ENCODE measurements around the gene ELMOD1. TPM values are rescaled to one million over a fixed set of nuclear protein-coding genes. Genes with fewer than 3 reads are reported as not detected.

ELMOD1 gene
- total and polyA plus RNA-seq, 2 donors (not counting 3 experiments of a cell fraction or from before 2014, with no cell fraction given): 1.6 to 2.4 TPM

DNA sequence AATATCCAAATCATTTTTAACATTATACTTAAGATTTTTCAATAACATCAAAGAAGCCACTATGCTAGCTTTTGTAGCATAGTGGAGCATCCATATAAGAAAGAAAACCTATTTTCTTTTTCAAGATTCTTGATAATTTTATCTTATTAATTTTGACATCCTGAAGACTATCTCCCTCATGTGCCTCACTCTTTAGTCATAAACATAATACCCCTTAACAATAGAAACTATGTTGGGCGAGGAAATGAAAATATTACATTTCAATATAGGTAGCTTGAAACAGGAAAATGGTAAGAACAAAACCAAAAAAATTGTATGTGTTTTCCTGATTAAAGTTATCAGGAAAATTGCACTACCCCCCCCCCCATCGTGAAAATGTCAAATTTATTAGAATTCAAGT lies 40.1 kb downstream of the ELMOD1 start:
- CTCF ChIA-PET: interaction anchor here (0.8 to 3.0 kb wide), 7 partner anchors 8 to 140 kb away, joined by 4 to 17 read pairs (median 8); no protein-coding TSS in a partner anchor
- intact Hi-C loops (cut with micrococcal nuclease): no loop called here

DNA sequence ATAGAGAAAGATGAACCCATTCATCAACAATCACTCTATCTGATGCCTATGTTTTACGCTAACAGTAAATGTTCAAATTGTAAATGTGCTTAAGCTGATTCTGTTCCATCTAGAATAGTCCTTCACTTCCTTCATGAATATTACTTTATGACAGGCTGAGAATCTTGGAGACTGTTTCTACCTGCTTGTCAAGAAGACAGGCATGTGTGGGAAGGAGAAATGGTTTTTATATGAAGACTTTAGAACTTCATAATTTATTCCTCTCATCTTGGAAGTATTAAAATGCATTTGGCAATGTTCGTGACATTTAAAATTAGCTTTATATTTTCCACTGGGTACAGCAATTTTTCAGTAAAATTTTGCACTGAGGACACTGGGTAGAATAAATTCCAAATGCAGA lies 41.0 kb downstream of the ELMOD1 start:
- Histone ChIP-seq H3K9me1 (replicated peaks; ENCODE audit: control insufficient read depth, extremely low read depth, insufficient read depth, low read length) (no peaks in the 10 kb centered on the region), H2AFZ (ENCODE audit: low read depth, low read length) (peak overlapping the region; percentile 65), H3K9me3 (replicated peaks; ENCODE audit: control insufficient read depth, insufficient read depth, low read length) (no peaks in the 10 kb centered on the region), H3K36me3 (ENCODE audit: control insufficient read depth in 2 of 2, extremely low read depth in 1 of 2, insufficient read depth in 2 of 2, low read length in 2 of 2) (no peaks in the 10 kb centered on the region), H3K9ac (replicated peaks; ENCODE audit: extremely low read depth, insufficient read depth, low read length) (no peak overlapping the region), H4K20me1 (replicated peaks; ENCODE audit: control insufficient read depth, extremely low read depth, insufficient read depth, low read length) (no peaks in the 10 kb centered on the region), H3K4me1 (ENCODE audit: control insufficient read depth, extremely low read depth, insufficient read depth, low read length) (peaks cover 14% of the 10 kb centered on the region), H3K27me3 (ENCODE audit: control insufficient read depth in 2 of 2, insufficient read depth in 2 of 2, low read length in 2 of 2) (no peaks in the 10 kb centered on the region), H3K4me3 (replicated peaks in 1 of 3; ENCODE audit: insufficient read depth in 1 of 3, low read depth in 1 of 3, low read length in 3 of 3) (no peak overlapping the region), H3K79me2 (ENCODE audit: control insufficient read depth, insufficient read depth, low read length) (no peaks in the 10 kb centered on the region), H3K27ac (ENCODE audit: insufficient read depth, low read depth, low read length) (peak overlapping the region; percentile 50), H3K4me2 (ENCODE audit: insufficient read depth, low read length) (peak overlapping the region; percentile 74)
- CTCF ChIA-PET: interaction anchor here (0.9 to 3.0 kb wide), 8 partner anchors 12 to 139 kb away, joined by 3 to 17 read pairs (median 4); no protein-coding TSS in a partner anchor
- POLR2A ChIA-PET: no interaction called here
- TF ChIP-seq EZH2 (IDR thresholded peaks at IDR 0.05; ENCODE audit: borderline replicate concordance, low read depth, low read length, severe bottlenecking) (no peak), MYC (IDR thresholded peaks at IDR 0.05; ENCODE audit: low read depth, low read length) (no peak), POLR2AphosphoS5 (IDR thresholded peaks at IDR 0.05; ENCODE audit: insufficient read depth, low read depth, low read length) (no peak)
- intact Hi-C loops (cut with micrococcal nuclease): no loop called here
- dilution Hi-C loops (cut with MboI; ENCODE audit: extremely low pct_ligation_motif_present, low sequenced_read_pairs): no loop called here
- BruUV-seq (replicated peaks): no TSS peak
- FAIRE-seq: no peak
- DNase-seq (ENCODE audit: low read depth, low spot score): no peak

More for the DNA sequence above, 40.1 kb downstream of the ELMOD1 start:
- Histone ChIP-seq H3K27me3 (ENCODE audit: control insufficient read depth in 2 of 2, insufficient read depth in 2 of 2, low read length in 2 of 2) (no peaks in the 10 kb centered on the region), H3K4me3 (replicated peaks in 1 of 3; ENCODE audit: insufficient read depth in 1 of 3, low read depth in 1 of 3, low read length in 3 of 3) (peak overlapping the region in 1 of 3 experiments; percentile 5), H2AFZ (ENCODE audit: low read depth, low read length) (peak overlapping the region; percentile 65), H3K27ac (ENCODE audit: insufficient read depth, low read depth, low read length) (peak overlapping the region; percentile 50), H3K36me3 (ENCODE audit: control insufficient read depth in 2 of 2, extremely low read depth in 1 of 2, insufficient read depth in 2 of 2, low read length in 2 of 2) (no peaks in the 10 kb centered on the region), H3K9ac (replicated peaks; ENCODE audit: extremely low read depth, insufficient read depth, low read length) (peak overlapping the region; percentile 54), H4K20me1 (replicated peaks; ENCODE audit: control insufficient read depth, extremely low read depth, insufficient read depth, low read length) (no peaks in the 10 kb centered on the region), H3K9me3 (replicated peaks; ENCODE audit: control insufficient read depth, insufficient read depth, low read length) (no peaks in the 10 kb centered on the region), H3K4me1 (ENCODE audit: control insufficient read depth, extremely low read depth, insufficient read depth, low read length) (peaks cover 14% of the 10 kb centered on the region), H3K4me2 (ENCODE audit: insufficient read depth, low read length) (peak overlapping the region; percentile 74), H3K79me2 (ENCODE audit: control insufficient read depth, insufficient read depth, low read length) (no peaks in the 10 kb centered on the region), H3K9me1 (replicated peaks; ENCODE audit: control insufficient read depth, extremely low read depth, insufficient read depth, low read length) (no peaks in the 10 kb centered on the region)
- peak; percentile 48 for DNase-seq (ENCODE audit: low read depth, low spot score)
- dilution Hi-C loops (cut with MboI; ENCODE audit: extremely low pct_ligation_motif_present, low sequenced_read_pairs): no loop called here
- BruUV-seq (replicated peaks): no TSS peak
- TF ChIP-seq POLR2AphosphoS5 (IDR thresholded peaks at IDR 0.05; ENCODE audit: insufficient read depth, low read depth, low read length) (no peak), FOS (IDR thresholded peaks at IDR 0.05; ENCODE audit: borderline replicate concordance, insufficient read depth, low read length) (peak; percentile 54), POLR2A (IDR thresholded peaks at IDR 0.05; ENCODE audit: low read depth, low read length) (no peak), GATA2 (IDR thresholded peaks at IDR 0.05; ENCODE audit: insufficient read depth, insufficient read length, low read depth, low read length) (peak; percentile 64)
- no peak for FAIRE-seq
- POLR2A ChIA-PET: no interaction called here

Data from endothelial cell of umbilical vein (primary cell).